Naive thymus-derived CD8-positive, alpha-beta T cell (primary cell): ENCODE measurements around the gene CNOT11. TPM values are rescaled to one million over a fixed set of nuclear protein-coding genes. Genes with fewer than 3 reads are reported as not detected.

ENCODE experiments used
- ATAC-seq, 2 donors: fragments of 150-1000 bp; cut with Tn5 transposase in 1 of 2; sonication (Bioruptor Pico), chemical (Tn5 transposase) in 1 of 2; 1 replicate in 1 of 2; 2 replicates in 1 of 2; pipeline ENCODE4 v1.10.0; 2021; ENCODE audit warnings: mild to moderate bottlenecking in 2 of 2, moderate library complexity in 2 of 2
- POLR2A ChIA-PET: fragments of 350-600 bp; sonication (Branson Sonifier 250); formaldehyde crosslinking; loops from one replicate; lab custom pipeline; 2021; ENCODE audit warnings: antibody characterized with exemption; lab: Charles Lee
- DNase-seq, 10 donors: peaks; one replicate each; pipeline versions ENCODE4 v3.0.0 to v3.0.0-alpha.2; 2020 to 2022
- H3K27ac Mint-ChIP-seq, 10 donors: one replicate each; pipeline ENCODE4 v1.8.0; 2020 to 2022; ENCODE audit warnings: mild to moderate bottlenecking in 10 of 10, mixed read lengths in 10 of 10, moderate library complexity in 4 of 10, inconsistent platforms in 1 of 10
- H3K27me3 Mint-ChIP-seq, 5 donors: one replicate each; pipeline ENCODE4 v1.8.0; 2021 to 2022; ENCODE audit warnings: mixed read lengths in 5 of 5
- H3K36me3 Mint-ChIP-seq, 3 donors: one replicate each; pipeline ENCODE4 v1.8.0; 2020 to 2022; ENCODE audit warnings: mixed read lengths in 3 of 3, mild to moderate bottlenecking in 2 of 3, inconsistent platforms in 1 of 3
- H3K4me1 Mint-ChIP-seq, 4 donors: one replicate each; pipeline ENCODE4 v1.8.0; 2021 to 2022; ENCODE audit warnings: mixed read lengths in 4 of 4
- H3K4me3 Mint-ChIP-seq, 10 donors: one replicate each; pipeline ENCODE4 v1.8.0; 2020 to 2022; ENCODE audit warnings: mild to moderate bottlenecking in 10 of 10, mixed read lengths in 10 of 10, moderate library complexity in 6 of 10, inconsistent platforms in 1 of 10
- H3K9me3 Mint-ChIP-seq, 9 donors: one replicate each; pipeline ENCODE4 v1.8.0; 2020 to 2022; ENCODE audit warnings: mixed read lengths in 9 of 9, mild to moderate bottlenecking in 3 of 9, inconsistent platforms in 1 of 9, moderate library complexity in 1 of 9
- polyA plus RNA-seq, 3 donors: library from polyadenylated mRNA; unstranded; fragments of 300-500 nt; fragmentation: Illumina TruSeq; gene quantifications; one replicate each; pipeline ENCODE4 v1.2.3, GENCODE V29; 2021
- total RNA-seq, 8 experiments: library from RNA in 2 of 8; stranded (reverse) in 2 of 8; gene quantifications; one replicate each; pipeline ENCODE4 v1.2.3 and lab custom pipeline; 2021 to 2026

CNOT11 gene
- total and polyA plus RNA-seq, 5 experiments from 2014 or later = 51.6 to 69.3 (median 64.2) TPM

GRCh38 chr2:101287303-101287702 lies 34.6 kb downstream of the CNOT11 start:
- POLR2A ChIA-PET = interaction anchor here (0.6 kb wide), 1 partner anchor 365 kb away, joined by 3 read pairs; no protein-coding TSS in a partner anchor
- Mint-ChIP-seq H3K27me3 (no peaks in the 10 kb centered on the region), H3K36me3 (peaks cover 4 to 80% (median 18%) of the 10 kb centered on the region in 3 donors), H3K9me3 (no peaks in the 10 kb centered on the region), H3K4me3 (no peak overlapping the region), H3K4me1 (peaks cover 8 to 25% (median 14%) of the 10 kb centered on the region in 4 donors), H3K27ac (peak overlapping the region in 4 of 10 donors; percentile 17 to 54 (median 28))
- no peak for DNase-seq
- no peak for ATAC-seq

- H3K4me3 Mint-ChIP-seq = no peak overlapping the region
- H3K4me1 Mint-ChIP-seq = peaks cover 0 to 45% (median 17%) of the 10 kb centered on the region in 4 donors
- no peaks in the 10 kb centered on the region for H3K27me3 Mint-ChIP-seq
- no peak for ATAC-seq
- H3K36me3 Mint-ChIP-seq = peaks cover 0 to 76% (median 24%) of the 10 kb centered on the region in 3 donors
- DNase-seq = no peak
- no peaks in the 10 kb centered on the region for H3K9me3 Mint-ChIP-seq
- H3K27ac Mint-ChIP-seq = peak overlapping the region in 2 of 10 donors; percentile 19 to 56
- POLR2A ChIA-PET = interaction anchor here (0.7 kb wide), 1 partner anchor 44 kb away, joined by 3 read pairs; no protein-coding TSS in a partner anchor
Observed at GRCh38 chr2:101290711-101291110, 38.0 kb downstream of the CNOT11 start.

- POLR2A ChIA-PET = no interaction called here
- Mint-ChIP-seq H3K27me3 (no peaks in the 10 kb centered on the region), H3K9me3 (no peaks in the 10 kb centered on the region), H3K36me3 (peaks cover 0 to 77% (median 16%) of the 10 kb centered on the region in 3 donors), H3K27ac (no peak overlapping the region), H3K4me1 (peaks cover 2 to 51% (median 27%) of the 10 kb centered on the region in 4 donors), H3K4me3 (no peak overlapping the region)
- no peak for DNase-seq
- no peak for ATAC-seq
Observed at GRCh38 chr2:101291973-101292372, 39.3 kb downstream of the CNOT11 start.

- Mint-ChIP-seq H3K27me3 (no peaks in the 10 kb centered on the region), H3K4me1 (peaks cover 10 to 60% (median 37%) of the 10 kb centered on the region in 4 donors), H3K36me3 (peaks cover 0 to 66% (median 16%) of the 10 kb centered on the region in 3 donors), H3K4me3 (no peak overlapping the region), H3K27ac (peak overlapping the region in 3 of 10 donors; percentile 14 to 23 (median 17)), H3K9me3 (no peaks in the 10 kb centered on the region)
- ATAC-seq (no peak), DNase-seq (no peak)
- POLR2A ChIA-PET = interaction anchor here (1.0 kb wide), 1 partner anchor 13 kb away, joined by 3 read pairs; no protein-coding TSS in a partner anchor
Observed at GRCh38 chr2:101293544-101293943, 40.9 kb downstream of the CNOT11 start.

- Mint-ChIP-seq H3K27ac (no peak overlapping the region), H3K4me1 (peaks cover 17 to 68% (median 48%) of the 10 kb centered on the region in 4 donors), H3K36me3 (peaks cover 0 to 67% (median 16%) of the 10 kb centered on the region in 3 donors), H3K27me3 (no peaks in the 10 kb centered on the region), H3K4me3 (no peak overlapping the region), H3K9me3 (no peaks in the 10 kb centered on the region)
- POLR2A ChIA-PET = no interaction called here
- DNase-seq (no peak), ATAC-seq (no peak)
Observed at GRCh38 chr2:101294861-101295260, 42.2 kb downstream of the CNOT11 start.

- no peaks in the 10 kb centered on the region for H3K9me3 Mint-ChIP-seq
- H3K4me3 Mint-ChIP-seq = peak overlapping the region in 3 of 10 donors; percentile 7 to 52 (median 33)
- ATAC-seq (no peak), DNase-seq (no peak)
- H3K27me3 Mint-ChIP-seq = no peaks in the 10 kb centered on the region
- POLR2A ChIA-PET = no interaction called here
- H3K27ac Mint-ChIP-seq = peak overlapping the region in 7 of 10 donors; percentile 1 to 73 (median 36)
- H3K4me1 Mint-ChIP-seq = peaks cover 23 to 76% (median 58%) of the 10 kb centered on the region in 4 donors
- peaks cover 0 to 62% (median 12%) of the 10 kb centered on the region in 3 donors for H3K36me3 Mint-ChIP-seq
Observed at GRCh38 chr2:101295895-101296294, 43.2 kb downstream of the CNOT11 start.

- ATAC-seq (no peak), DNase-seq (no peak)
- Mint-ChIP-seq H3K27me3 (no peaks in the 10 kb centered on the region), H3K4me3 (peak overlapping the region in 3 of 10 donors; percentile 7 to 39 (median 21)), H3K27ac (peak overlapping the region in 2 of 10 donors; percentile 36 to 73), H3K9me3 (no peaks in the 10 kb centered on the region), H3K4me1 (peaks cover 25 to 81% (median 62%) of the 10 kb centered on the region in 4 donors), H3K36me3 (peaks cover 0 to 59% (median 12%) of the 10 kb centered on the region in 3 donors)
- POLR2A ChIA-PET = interaction anchor here (1.4 kb wide), 1 partner anchor 10 kb away, joined by 3 read pairs; no protein-coding TSS in a partner anchor
Observed at GRCh38 chr2:101296371-101296770, 43.7 kb downstream of the CNOT11 start.

- DNase-seq (no peak), ATAC-seq (no peak)
- H3K4me1 Mint-ChIP-seq = peaks cover 25 to 91% (median 71%) of the 10 kb centered on the region in 4 donors
- peak overlapping the region in 7 of 10 donors; percentile 8 to 81 (median 47) for H3K27ac Mint-ChIP-seq
- POLR2A ChIA-PET = interaction anchor here (0.6 to 1.4 kb wide), 3 partner anchors 9 to 1951 kb away, joined by 3 to 6 read pairs (median 3); partner anchors contain the start of gene RNF149
- no peaks in the 10 kb centered on the region for H3K27me3 Mint-ChIP-seq
- H3K36me3 Mint-ChIP-seq = peaks cover 0 to 59% (median 11%) of the 10 kb centered on the region in 3 donors
- H3K9me3 Mint-ChIP-seq = no peaks in the 10 kb centered on the region
- H3K4me3 Mint-ChIP-seq = peak overlapping the region in 9 of 10 donors; percentile 18 to 65 (median 50)
Observed at GRCh38 chr2:101297383-101297782, 44.7 kb downstream of the CNOT11 start.

GRCh38 chr2:101299604-101300003 lies 46.9 kb downstream of the CNOT11 start:
- POLR2A ChIA-PET = interaction anchor here (0.8 to 1.1 kb wide), 3 partner anchors 9 to 29 kb away, joined by 3 to 7 read pairs (median 3); partner anchors contain the start of gene RNF149
- Mint-ChIP-seq H3K27me3 (no peaks in the 10 kb centered on the region), H3K4me3 (peak overlapping the region; percentile 26 to 76 (median 60)), H3K27ac (peak overlapping the region; percentile 23 to 91 (median 77)), H3K36me3 (peaks cover 0 to 57% (median under 1%) of the 10 kb centered on the region in 3 donors), H3K9me3 (no peaks in the 10 kb centered on the region), H3K4me1 (peaks cover 29 to 97% (median 85%) of the 10 kb centered on the region in 4 donors)
- DNase-seq (no peak), ATAC-seq (peak in 1 of 2 donors; percentile 25)

GRCh38 chr2:101300164-101300563 lies 47.5 kb downstream of the CNOT11 start:
- Mint-ChIP-seq H3K9me3 (no peaks in the 10 kb centered on the region), H3K27me3 (no peaks in the 10 kb centered on the region), H3K4me3 (peak overlapping the region in 9 of 10 donors; percentile 26 to 76 (median 62)), H3K27ac (peak overlapping the region; percentile 23 to 91 (median 76)), H3K4me1 (peaks cover 30 to 96% (median 88%) of the 10 kb centered on the region in 4 donors), H3K36me3 (peaks cover 0 to 56% (median 0%) of the 10 kb centered on the region in 3 donors)
- ATAC-seq = peak in 1 of 2 donors; percentile 17
- no peak for DNase-seq
- POLR2A ChIA-PET = interaction anchor here (1.0 to 1.1 kb wide), 2 partner anchors 8 to 28 kb away, joined by 3 to 7 read pairs; partner anchors contain the start of gene RNF149

- ATAC-seq = no peak
- POLR2A ChIA-PET = interaction anchor here (1.0 kb wide), 1 partner anchor 28 kb away, joined by 3 read pairs; no protein-coding TSS in a partner anchor
- Mint-ChIP-seq H3K36me3 (peaks cover 0 to 57% (median 0%) of the 10 kb centered on the region in 3 donors), H3K27ac (peak overlapping the region in 9 of 10 donors; percentile 14 to 88 (median 44)), H3K4me1 (peaks cover 37 to 96% (median 91%) of the 10 kb centered on the region in 4 donors), H3K27me3 (no peaks in the 10 kb centered on the region), H3K9me3 (no peaks in the 10 kb centered on the region), H3K4me3 (peak overlapping the region in 9 of 10 donors; percentile 4 to 76 (median 27))
- DNase-seq = no peak
Observed at GRCh38 chr2:101300836-101301235, 48.1 kb downstream of the CNOT11 start.

- H3K9me3 Mint-ChIP-seq = no peaks in the 10 kb centered on the region
- ATAC-seq = no peak
- no peaks in the 10 kb centered on the region for H3K27me3 Mint-ChIP-seq
- DNase-seq = no peak
- H3K4me3 Mint-ChIP-seq = peak overlapping the region in 6 of 10 donors; percentile 1 to 59 (median 32)
- peaks cover 0 to 49% (median 3%) of the 10 kb centered on the region in 3 donors for H3K36me3 Mint-ChIP-seq
- peaks cover 44 to 96% (median 92%) of the 10 kb centered on the region in 4 donors for H3K4me1 Mint-ChIP-seq
- POLR2A ChIA-PET = no interaction called here
- H3K27ac Mint-ChIP-seq = peak overlapping the region in 8 of 10 donors; percentile 40 to 76 (median 60)
Observed at GRCh38 chr2:101302016-101302415, 49.3 kb downstream of the CNOT11 start.
